GM23338 (cell line): ENCODE measurements around the gene RPS8. TPM values are rescaled to one million over a fixed set of nuclear protein-coding genes. Genes with fewer than 3 reads are reported as not detected.
A peak's percentile ranks its signal among the peaks of the same experiment; 100 is the strongest.

ENCODE experiments used
- ATAC-seq: fragments of 200-7000 bp; cut with Tn5 transposase; 3 replicates; pipeline ENCODE4 v1.9.1; 2020
- DNase-seq: peaks from one replicate; pipeline ENCODE4 v3.0.0-alpha.2; 2015; ENCODE audit warnings: low spot score
- H2AFZ ChIP-seq: fragments of 200-600 bp; sonication (generic); 2 replicates; pipeline ENCODE4 v1.8.0; 2016; ENCODE audit warnings: antibody characterized with exemption, mild to moderate bottlenecking, moderate library complexity
- H3F3A ChIP-seq: fragments of 200-600 bp; sonication (generic); replicated peaks from 2 replicates; pipeline ENCODE4 v1.8.0; 2017; ENCODE audit warnings: antibody characterized with exemption, mixed run types, low read depth
- H3K27ac ChIP-seq: fragments of 200-600 bp; sonication (generic); 2 replicates; pipeline ENCODE4 v1.6.1; 2016; ENCODE audit warnings: low read depth
- H3K27me3 ChIP-seq: fragments of 200-600 bp; sonication (generic); 2 replicates; pipeline ENCODE4 v1.8.0; 2016; ENCODE audit warnings: mild to moderate bottlenecking, mixed run types, moderate library complexity; ENCODE audit not compliant: insufficient read depth
- H3K36me3 ChIP-seq: fragments of 200-600 bp; sonication (generic); 2 replicates; pipeline ENCODE4 v1.8.0; 2016; ENCODE audit warnings: mild to moderate bottlenecking; ENCODE audit not compliant: insufficient read depth
- H3K4me1 ChIP-seq: fragments of 200-600 bp; sonication (generic); 2 replicates; pipeline ENCODE4 v1.8.0; 2016; ENCODE audit warnings: mild to moderate bottlenecking, moderate library complexity; ENCODE audit not compliant: insufficient read depth
- H3K4me2 ChIP-seq: fragments of 200-600 bp; sonication (generic); 2 replicates; pipeline ENCODE4 v1.7.1; 2017; ENCODE audit warnings: mixed run types
- H3K4me3 ChIP-seq: fragments of 200-600 bp; sonication (generic); 2 replicates; pipeline ENCODE4 v1.6.1; 2016; ENCODE audit warnings: mixed run types
- H3K79me2 ChIP-seq: fragments of 200-600 bp; sonication (generic); replicated peaks from 2 replicates; pipeline ENCODE4 v1.8.0; 2017; ENCODE audit warnings: mild to moderate bottlenecking; ENCODE audit not compliant: insufficient read depth
- H3K9me2 ChIP-seq: fragments of 200-600 bp; sonication (generic); 2 replicates; pipeline ENCODE4 v1.8.0; 2017; ENCODE audit not compliant: insufficient read depth
- H4K20me1 ChIP-seq: fragments of 200-600 bp; sonication (generic); replicated peaks from 2 replicates; pipeline ENCODE4 v1.8.0; 2017; ENCODE audit warnings: mild to moderate bottlenecking; ENCODE audit not compliant: insufficient read depth
- H3K27ac Mint-ChIP-seq: 2 replicates; pipeline ENCODE4 v1.8.0; 2020; ENCODE audit warnings: inconsistent platforms, mild to moderate bottlenecking, moderate library complexity, mixed read lengths
- H3K27me3 Mint-ChIP-seq: 3 replicates; pipeline ENCODE4 v1.8.0; 2022; ENCODE audit warnings: low read depth, mild to moderate bottlenecking, moderate library complexity, mixed read lengths, inconsistent platforms; ENCODE audit not compliant: insufficient read depth, poor library complexity
- H3K36me3 Mint-ChIP-seq: 3 replicates; pipeline ENCODE4 v1.8.0; 2021; ENCODE audit warnings: low read depth, mild to moderate bottlenecking, inconsistent platforms, moderate library complexity, mixed read lengths
- H3K4me1 Mint-ChIP-seq: 3 replicates; pipeline ENCODE4 v1.8.0; 2020; ENCODE audit warnings: mild to moderate bottlenecking, inconsistent platforms, mixed read lengths
- H3K4me3 Mint-ChIP-seq: 3 replicates; pipeline ENCODE4 v1.8.0; 2021; ENCODE audit warnings: moderate library complexity, mild to moderate bottlenecking, inconsistent platforms, mixed read lengths
- H3K9me3 Mint-ChIP-seq: 3 replicates; pipeline ENCODE4 v1.8.0; 2020; ENCODE audit warnings: moderate library complexity, mild to moderate bottlenecking, inconsistent platforms, mixed read lengths
- CREB1 ChIP-seq: fragments of 250-450 bp; sonication (Bioruptor Pico); IDR thresholded peaks from 2 replicates; pipeline ENCODE4 v1.5.0; 2020; ENCODE audit warnings: low read depth, mild to moderate bottlenecking, moderate library complexity
- CTCF ChIP-seq, 2 experiments: fragments of 200-600 bp in 1 of 2; sonication (generic) in 1 of 2; conservative IDR thresholded peaks; 2 replicates each; pipeline versions ENCODE4 v1.5.1 to v1.6.1; 2016 to 2017; ENCODE audit warnings: antibody characterized with exemption in 2 of 2, low read depth in 2 of 2, mild to moderate bottlenecking in 2 of 2, moderate library complexity in 1 of 2
- EZH2 ChIP-seq: fragments of 200-600 bp; sonication (generic); IDR thresholded peaks from one replicate; pipeline ENCODE4 v1.8.0; 2017; ENCODE audit warnings: antibody characterized with exemption, mild to moderate bottlenecking, low read depth; ENCODE audit not compliant: unreplicated experiment
- EZH2phosphoT487 ChIP-seq: fragments of 200-600 bp; sonication (generic); IDR thresholded peaks from one replicate; pipeline ENCODE4 v1.8.1; 2018; ENCODE audit warnings: antibody characterized with exemption; ENCODE audit not compliant: unreplicated experiment
- JUNB ChIP-seq: IDR thresholded peaks from one replicate; pipeline ENCODE4 v1.6.1; 2016; ENCODE audit warnings: antibody characterized with exemption; ENCODE audit not compliant: unreplicated experiment
- NANOG ChIP-seq: IDR thresholded peaks from 2 replicates; pipeline ENCODE4 v1.6.1; 2016; ENCODE audit warnings: antibody characterized with exemption, borderline replicate concordance
- STAT1 ChIP-seq: IDR thresholded peaks from one replicate; pipeline ENCODE4 v1.6.1; 2016; ENCODE audit warnings: antibody characterized with exemption; ENCODE audit not compliant: unreplicated experiment
- polyA plus RNA-seq: library from polyadenylated mRNA; unstranded; fragments of >200 nt; fragmentation: Nextera tagmentation; extraction: Ambion mirVana; gene quantifications from 2 replicates; pipeline ENCODE4 v1.2.1, GENCODE V29; 2016
- total RNA-seq: library from RNA; depleted of rRNA; stranded (reverse); fragments of >200 nt; shearing (Covaris generic); gene quantifications from 2 replicates; pipeline ENCODE4 v1.2.3, GENCODE V29; 2014
- TF ChIP-seq, protein P1 (sequence below): fragments of 250-450 bp; sonication (Bioruptor Pico); IDR thresholded peaks from 2 replicates; pipeline ENCODE4 v1.5.0; 2020; ENCODE audit warnings: mild to moderate bottlenecking, moderate library complexity

RPS8 gene
- total and polyA plus RNA-seq, 2 experiments from 2014 or later, result 1,756 to 2,427 TPM

DNA sequence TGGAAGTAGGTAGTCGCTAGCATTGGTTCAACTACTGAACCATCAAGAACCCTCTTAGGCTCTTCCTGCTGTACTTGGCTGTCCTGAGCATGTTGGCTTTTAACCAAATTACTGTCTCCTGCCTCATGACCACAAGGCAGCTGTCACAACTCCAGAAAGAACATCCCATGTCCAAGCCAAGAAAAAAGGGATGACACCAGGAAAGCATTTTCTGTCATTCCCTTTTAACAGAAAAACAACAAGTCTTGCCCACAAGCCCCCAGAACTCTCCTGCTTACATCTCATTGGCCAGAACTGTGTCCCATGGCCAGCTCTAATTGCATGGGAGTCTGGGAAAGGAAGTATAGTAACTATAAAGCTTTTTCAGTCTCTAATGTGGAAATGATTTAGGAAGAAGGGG lies 42.0 kb upstream of the RPS8 start (continued):
- TF ChIP-seq JUNB (no peak), NANOG (no peak)
- TF ChIP-seq, protein P1, sequence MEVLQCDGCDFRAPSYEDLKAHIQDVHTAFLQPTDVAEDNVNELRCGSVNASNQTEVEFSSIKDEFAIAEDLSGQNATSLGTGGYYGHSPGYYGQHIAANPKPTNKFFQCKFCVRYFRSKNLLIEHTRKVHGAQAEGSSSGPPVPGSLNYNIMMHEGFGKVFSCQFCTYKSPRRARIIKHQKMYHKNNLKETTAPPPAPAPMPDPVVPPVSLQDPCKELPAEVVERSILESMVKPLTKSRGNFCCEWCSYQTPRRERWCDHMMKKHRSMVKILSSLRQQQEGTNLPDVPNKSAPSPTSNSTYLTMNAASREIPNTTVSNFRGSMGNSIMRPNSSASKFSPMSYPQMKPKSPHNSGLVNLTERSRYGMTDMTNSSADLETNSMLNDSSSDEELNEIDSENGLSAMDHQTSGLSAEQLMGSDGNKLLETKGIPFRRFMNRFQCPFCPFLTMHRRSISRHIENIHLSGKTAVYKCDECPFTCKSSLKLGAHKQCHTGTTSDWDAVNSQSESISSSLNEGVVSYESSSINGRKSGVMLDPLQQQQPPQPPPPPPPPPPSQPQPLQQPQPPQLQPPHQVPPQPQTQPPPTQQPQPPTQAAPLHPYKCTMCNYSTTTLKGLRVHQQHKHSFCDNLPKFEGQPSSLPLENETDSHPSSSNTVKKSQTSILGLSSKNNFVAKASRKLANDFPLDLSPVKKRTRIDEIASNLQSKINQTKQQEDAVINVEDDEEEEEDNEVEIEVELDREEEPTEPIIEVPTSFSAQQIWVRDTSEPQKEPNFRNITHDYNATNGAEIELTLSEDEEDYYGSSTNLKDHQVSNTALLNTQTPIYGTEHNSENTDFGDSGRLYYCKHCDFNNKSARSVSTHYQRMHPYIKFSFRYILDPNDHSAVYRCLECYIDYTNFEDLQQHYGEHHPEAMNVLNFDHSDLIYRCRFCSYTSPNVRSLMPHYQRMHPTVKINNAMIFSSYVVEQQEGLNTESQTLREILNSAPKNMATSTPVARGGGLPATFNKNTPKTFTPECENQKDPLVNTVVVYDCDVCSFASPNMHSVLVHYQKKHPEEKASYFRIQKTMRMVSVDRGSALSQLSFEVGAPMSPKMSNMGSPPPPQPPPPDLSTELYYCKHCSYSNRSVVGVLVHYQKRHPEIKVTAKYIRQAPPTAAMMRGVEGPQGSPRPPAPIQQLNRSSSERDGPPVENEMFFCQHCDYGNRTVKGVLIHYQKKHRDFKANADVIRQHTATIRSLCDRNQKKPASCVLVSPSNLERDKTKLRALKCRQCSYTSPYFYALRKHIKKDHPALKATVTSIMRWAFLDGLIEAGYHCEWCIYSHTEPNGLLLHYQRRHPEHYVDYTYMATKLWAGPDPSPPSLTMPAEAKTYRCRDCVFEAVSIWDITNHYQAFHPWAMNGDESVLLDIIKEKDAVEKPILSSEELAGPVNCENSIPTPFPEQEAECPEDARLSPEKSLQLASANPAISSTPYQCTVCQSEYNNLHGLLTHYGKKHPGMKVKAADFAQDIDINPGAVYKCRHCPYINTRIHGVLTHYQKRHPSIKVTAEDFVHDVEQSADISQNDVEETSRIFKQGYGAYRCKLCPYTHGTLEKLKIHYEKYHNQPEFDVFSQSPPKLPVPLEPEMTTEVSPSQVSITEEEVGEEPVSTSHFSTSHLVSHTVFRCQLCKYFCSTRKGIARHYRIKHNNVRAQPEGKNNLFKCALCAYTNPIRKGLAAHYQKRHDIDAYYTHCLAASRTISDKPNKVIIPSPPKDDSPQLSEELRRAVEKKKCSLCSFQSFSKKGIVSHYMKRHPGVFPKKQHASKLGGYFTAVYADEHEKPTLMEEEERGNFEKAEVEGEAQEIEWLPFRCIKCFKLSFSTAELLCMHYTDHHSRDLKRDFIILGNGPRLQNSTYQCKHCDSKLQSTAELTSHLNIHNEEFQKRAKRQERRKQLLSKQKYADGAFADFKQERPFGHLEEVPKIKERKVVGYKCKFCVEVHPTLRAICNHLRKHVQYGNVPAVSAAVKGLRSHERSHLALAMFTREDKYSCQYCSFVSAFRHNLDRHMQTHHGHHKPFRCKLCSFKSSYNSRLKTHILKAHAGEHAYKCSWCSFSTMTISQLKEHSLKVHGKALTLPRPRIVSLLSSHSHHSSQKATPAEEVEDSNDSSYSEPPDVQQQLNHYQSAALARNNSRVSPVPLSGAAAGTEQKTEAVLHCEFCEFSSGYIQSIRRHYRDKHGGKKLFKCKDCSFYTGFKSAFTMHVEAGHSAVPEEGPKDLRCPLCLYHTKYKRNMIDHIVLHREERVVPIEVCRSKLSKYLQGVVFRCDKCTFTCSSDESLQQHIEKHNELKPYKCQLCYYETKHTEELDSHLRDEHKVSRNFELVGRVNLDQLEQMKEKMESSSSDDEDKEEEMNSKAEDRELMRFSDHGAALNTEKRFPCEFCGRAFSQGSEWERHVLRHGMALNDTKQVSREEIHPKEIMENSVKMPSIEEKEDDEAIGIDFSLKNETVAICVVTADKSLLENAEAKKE, result no peak

DNA sequence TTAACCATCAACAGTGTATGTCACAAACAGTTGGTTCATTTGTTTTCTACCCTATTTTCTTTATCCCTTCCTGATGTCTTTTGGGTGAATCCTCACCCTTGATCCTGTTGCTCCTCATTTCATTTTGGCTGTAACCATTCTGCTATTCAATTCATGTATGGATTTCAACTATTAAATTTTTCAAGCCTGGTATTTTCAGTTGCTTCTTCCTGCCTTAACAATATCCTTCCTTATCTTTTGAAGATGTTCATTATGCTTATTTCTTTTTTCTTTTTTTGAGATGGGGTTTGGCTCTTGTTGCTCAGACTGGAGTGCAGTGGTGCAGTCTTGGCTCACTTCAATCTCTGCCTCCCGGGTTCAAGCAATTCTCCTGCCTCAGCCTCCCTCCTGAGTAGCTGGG lies 41.6 kb upstream of the RPS8 start:
- H3K9me2 ChIP-seq, result peaks cover 6% of the 10 kb centered on the region; the same call in 1 of the 2 replicates
- peaks cover 7% of the 10 kb centered on the region; the same call in 1 of the 2 replicates for H3F3A ChIP-seq
- peaks cover 2% of the 10 kb centered on the region; the same call in 2 of the 3 replicates for H3K9me3 Mint-ChIP-seq
- peaks cover 5% of the 10 kb centered on the region for H3K4me1 ChIP-seq
- H3K27me3 ChIP-seq, result no peaks in the 10 kb centered on the region
- H3K27me3 Mint-ChIP-seq, result no peaks in the 10 kb centered on the region
- H3K27ac Mint-ChIP-seq, result no peak overlapping the region
- no peaks in the 10 kb centered on the region for H3K79me2 ChIP-seq
- H3K4me2 ChIP-seq, result no peak overlapping the region
- no peak overlapping the region for H3K4me3 ChIP-seq
- ATAC-seq, result no peak
- H2AFZ ChIP-seq, result 0 out of 2 replicates have a peak overlapping the region, but pooled peaks have one; percentile 68
- H3K27ac ChIP-seq, result no peak overlapping the region
- no peaks in the 10 kb centered on the region for H3K36me3 ChIP-seq
- no peaks in the 10 kb centered on the region for H3K36me3 Mint-ChIP-seq
- H3K4me1 Mint-ChIP-seq, result peaks cover 14% of the 10 kb centered on the region
- no peaks in the 10 kb centered on the region for H4K20me1 ChIP-seq
- H3K4me3 Mint-ChIP-seq, result no peak overlapping the region
- DNase-seq, result no peak
- TF ChIP-seq NANOG (no peak), EZH2phosphoT487 (no peak), EZH2 (no peak), CREB1 (CRISPR knock-in tag) (no peak), JUNB (no peak), STAT1 (no peak), CTCF (conservative IDR thresholded peaks at IDR 0.05; ENCODE audit: low read depth in 2 of 2) (no peak)
- TF ChIP-seq, protein P1, result no peak
